PC-3 (cell line): Measurements from ENCODE around the gene INSIG1. TPM values are rescaled to one million over a fixed set of nuclear protein-coding genes. Genes with fewer than 3 reads are reported as not detected.

Source experiments
- ATAC-seq: fragments of 200-7000 bp; cut with Tn5 transposase; 2 replicates; pipeline ENCODE4 v1.9.1; 2020; ENCODE audit warnings: mild to moderate bottlenecking, moderate library complexity
- BruUV-seq: library from RNA; stranded (reverse); fragments of 400-500 nt; replicated peaks from 2 replicates; lab custom pipeline; 2021; lab: Mats Ljungman, UMichigan
- CTCF ChIA-PET: fragments of 300-600 bp; sonication (Branson Sonifier 250); formaldehyde crosslinking; loops from one replicate; lab custom pipeline; 2022; ENCODE audit warnings: antibody characterized with exemption; lab: Charles Lee
- POLR2A ChIA-PET: fragments of 300-600 bp; sonication (Branson Sonifier 250); formaldehyde crosslinking; loops from one replicate; lab custom pipeline; 2022; ENCODE audit warnings: antibody characterized with exemption; ENCODE audit not compliant: unreplicated experiment; lab: Charles Lee
- DNase-seq: peaks from one replicate; pipeline ENCODE4 v3.0.0-alpha.2; 2015
- H2AFZ ChIP-seq: fragments of 300-600 bp; sonication (generic); 2 replicates; pipeline ENCODE4 v1.6.0; 2016; ENCODE audit warnings: antibody characterized with exemption, low read length
- H3F3A ChIP-seq: fragments of 300-600 bp; sonication (generic); one replicate; pipeline ENCODE4 v1.6.0; 2017; ENCODE audit warnings: antibody characterized with exemption, low read length, control low read depth, mild to moderate bottlenecking; ENCODE audit not compliant: unreplicated experiment
- H3K27ac ChIP-seq: fragments of 300-600 bp; sonication (generic); 2 replicates; pipeline ENCODE4 v1.5.1; 2016; ENCODE audit warnings: mild to moderate bottlenecking, low read length
- H3K27me3 ChIP-seq: fragments of 300-600 bp; sonication (generic); 2 replicates; pipeline ENCODE4 v1.6.1; 2016; ENCODE audit warnings: low read length, mixed read lengths
- H3K36me3 ChIP-seq: fragments of 300-600 bp; sonication (generic); 2 replicates; pipeline ENCODE4 v1.6.1; 2016; ENCODE audit warnings: low read depth, mixed run types, low read length, mixed read lengths
- H3K4me1 ChIP-seq: fragments of 300-600 bp; sonication (generic); 2 replicates; pipeline ENCODE4 v1.5.1; 2016; ENCODE audit warnings: low read length; ENCODE audit not compliant: insufficient read depth
- H3K4me2 ChIP-seq: fragments of 300-600 bp; sonication (generic); 2 replicates; pipeline ENCODE4 v1.6.0; 2016; ENCODE audit warnings: low read length
- H3K4me3 ChIP-seq: fragments of 300-600 bp; sonication (generic); 2 replicates; pipeline ENCODE4 v1.5.1; 2016; ENCODE audit warnings: mild to moderate bottlenecking, low read length, mixed read lengths
- H3K79me2 ChIP-seq: fragments of 300-600 bp; sonication (generic); 2 replicates; pipeline ENCODE4 v1.6.1; 2017; ENCODE audit warnings: low read length, mixed read lengths
- H3K9ac ChIP-seq: fragments of 300-600 bp; sonication (generic); 2 replicates; pipeline ENCODE4 v1.6.0; 2016; ENCODE audit warnings: mild to moderate bottlenecking, low read length
- H3K9me2 ChIP-seq: fragments of 300-600 bp; sonication (generic); replicated peaks from 2 replicates; pipeline ENCODE4 v1.6.1; 2016; ENCODE audit warnings: mixed run types, low read length, mixed read lengths
- H3K9me3 ChIP-seq: fragments of 300-600 bp; sonication (generic); 2 replicates; pipeline ENCODE4 v1.6.1; 2016; ENCODE audit warnings: low read length, mixed read lengths
- H4K20me1 ChIP-seq: fragments of 300-600 bp; sonication (generic); 2 replicates; pipeline ENCODE4 v1.6.1; 2016; ENCODE audit warnings: low read length, mixed read lengths
- EZH2 ChIP-seq: fragments of 300-600 bp; sonication (generic); IDR thresholded peaks from one replicate; pipeline ENCODE4 v1.6.1; 2017; ENCODE audit warnings: antibody characterized with exemption, mild to moderate bottlenecking, low read length; ENCODE audit not compliant: unreplicated experiment
- EZH2phosphoT487 ChIP-seq: fragments of 300-600 bp; sonication (generic); IDR thresholded peaks from 2 replicates; pipeline ENCODE4 v1.6.1; 2018; ENCODE audit warnings: mild to moderate bottlenecking, antibody characterized with exemption, low read length, borderline replicate concordance
- intact Hi-C: fragments of 100-400 bp; cut with micrococcal nuclease; formaldehyde crosslinking; loops from 2 replicates; pipeline ENCODE4 v1.9.0; 2023
- total RNA-seq: library from RNA; depleted of rRNA; stranded (reverse); fragments of >200 nt; gene quantifications from 2 replicates; pipeline ENCODE4 v1.2.3, GENCODE V29; 2014
- TF ChIP-seq, protein P1 (sequence below): fragments of 300-600 bp; sonication (generic); conservative IDR thresholded peaks from 2 replicates; pipeline ENCODE4 v1.5.1; 2017; ENCODE audit warnings: antibody characterized with exemption, low read depth, mild to moderate bottlenecking, low read length

INSIG1 gene
- total RNA-seq, 1 experiment from 2014 or later, result 83.3 TPM

DNA sequence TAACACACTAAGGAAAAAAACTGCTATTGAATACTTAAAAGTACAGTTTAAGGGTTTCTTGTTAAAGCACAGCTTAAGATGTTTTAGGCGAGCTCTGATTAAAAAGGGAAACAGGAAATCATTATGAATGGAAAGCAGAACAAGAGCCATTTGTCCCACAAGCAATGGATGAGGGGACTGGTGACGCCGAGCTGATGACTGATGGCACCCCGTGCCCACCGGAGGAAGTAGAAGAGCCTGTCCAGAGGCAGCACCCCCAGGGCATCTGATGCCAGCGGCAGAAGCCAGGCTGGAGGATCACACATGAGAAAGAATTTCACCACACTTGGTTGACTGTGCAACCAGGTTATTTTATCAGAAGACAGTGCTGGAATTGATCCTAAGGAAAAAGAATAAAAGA is 15.0 kb upstream of the INSIG1 start:
- no peaks in the 10 kb centered on the region for H3F3A ChIP-seq
- no peak overlapping the region for H3K9ac ChIP-seq
- no peaks in the 10 kb centered on the region for H3K79me2 ChIP-seq
- ATAC-seq (no peak), DNase-seq (no peak)
- H3K4me2 ChIP-seq, result no peak overlapping the region
- no peak overlapping the region for H2AFZ ChIP-seq
- H3K36me3 ChIP-seq, result no peaks in the 10 kb centered on the region
- intact Hi-C loops, result no loop called here
- peaks cover 9% of the 10 kb centered on the region; the same call in 1 of the 2 replicates for H3K27me3 ChIP-seq
- H3K4me1 ChIP-seq, result peaks cover 5% of the 10 kb centered on the region
- no peaks in the 10 kb centered on the region for H3K9me3 ChIP-seq
- POLR2A ChIA-PET, result no interaction called here
- TF ChIP-seq, protein P1, sequence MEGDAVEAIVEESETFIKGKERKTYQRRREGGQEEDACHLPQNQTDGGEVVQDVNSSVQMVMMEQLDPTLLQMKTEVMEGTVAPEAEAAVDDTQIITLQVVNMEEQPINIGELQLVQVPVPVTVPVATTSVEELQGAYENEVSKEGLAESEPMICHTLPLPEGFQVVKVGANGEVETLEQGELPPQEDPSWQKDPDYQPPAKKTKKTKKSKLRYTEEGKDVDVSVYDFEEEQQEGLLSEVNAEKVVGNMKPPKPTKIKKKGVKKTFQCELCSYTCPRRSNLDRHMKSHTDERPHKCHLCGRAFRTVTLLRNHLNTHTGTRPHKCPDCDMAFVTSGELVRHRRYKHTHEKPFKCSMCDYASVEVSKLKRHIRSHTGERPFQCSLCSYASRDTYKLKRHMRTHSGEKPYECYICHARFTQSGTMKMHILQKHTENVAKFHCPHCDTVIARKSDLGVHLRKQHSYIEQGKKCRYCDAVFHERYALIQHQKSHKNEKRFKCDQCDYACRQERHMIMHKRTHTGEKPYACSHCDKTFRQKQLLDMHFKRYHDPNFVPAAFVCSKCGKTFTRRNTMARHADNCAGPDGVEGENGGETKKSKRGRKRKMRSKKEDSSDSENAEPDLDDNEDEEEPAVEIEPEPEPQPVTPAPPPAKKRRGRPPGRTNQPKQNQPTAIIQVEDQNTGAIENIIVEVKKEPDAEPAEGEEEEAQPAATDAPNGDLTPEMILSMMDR, result no peak
- no peak for TF ChIP-seq EZH2
- no TSS peak for BruUV-seq
- CTCF ChIA-PET, result no interaction called here
- H4K20me1 ChIP-seq, result no peaks in the 10 kb centered on the region
- H3K9me2 ChIP-seq, result no peaks in the 10 kb centered on the region
- H3K4me3 ChIP-seq, result no peak overlapping the region
- no peak overlapping the region for H3K27ac ChIP-seq

DNA sequence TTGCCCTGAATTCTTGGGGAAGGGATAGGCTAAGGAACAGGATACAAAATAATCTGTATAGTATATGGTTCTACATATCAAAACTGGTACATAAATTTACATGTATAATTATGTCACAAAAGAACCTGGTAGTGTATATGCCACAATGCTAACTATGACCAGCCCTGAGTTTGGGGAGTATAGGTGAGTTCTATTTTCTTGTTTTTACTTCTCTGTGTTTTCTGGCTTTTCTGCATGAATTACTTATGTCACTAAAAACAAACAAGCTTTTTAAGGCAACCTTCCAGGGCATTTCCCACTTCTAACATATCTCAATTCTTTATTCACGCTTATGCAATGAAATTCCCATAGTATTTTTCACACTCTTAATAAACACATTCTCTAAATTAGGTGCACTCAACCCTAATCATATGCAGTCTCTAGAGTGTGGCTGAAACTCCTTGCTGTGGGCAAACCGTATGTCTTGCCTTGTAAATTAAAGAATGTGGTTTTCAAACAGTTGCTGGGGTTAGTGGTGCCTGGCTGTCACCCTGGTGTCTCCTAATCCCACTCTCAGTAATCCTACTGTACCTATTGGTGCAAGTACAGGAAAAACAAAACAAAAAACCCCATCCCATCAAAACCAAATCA is 14.0 kb upstream of the INSIG1 start:
- DNase-seq, result no peak
- Histone ChIP-seq H3K4me1 (no peaks in the 10 kb centered on the region), H3K9me2 (no peaks in the 10 kb centered on the region), H3K36me3 (no peaks in the 10 kb centered on the region), H2AFZ (no peak overlapping the region), H3K4me2 (no peak overlapping the region), H3F3A (no peaks in the 10 kb centered on the region), H3K9ac (no peak overlapping the region), H4K20me1 (no peaks in the 10 kb centered on the region), H3K4me3 (no peak overlapping the region), H3K27me3 (peaks cover 9% of the 10 kb centered on the region; the same call in 1 of the 2 replicates), H3K9me3 (no peaks in the 10 kb centered on the region), H3K79me2 (no peaks in the 10 kb centered on the region), H3K27ac (no peak overlapping the region)
- ATAC-seq, result no peak
- ChIA-PET POLR2A (no interaction called here), CTCF (no interaction called here)
- no TSS peak for BruUV-seq
- intact Hi-C loops, result no loop called here
- TF ChIP-seq, protein P1, result no peak
- TF ChIP-seq EZH2, result no peak
- no peak for TF ChIP-seq EZH2phosphoT487

DNA sequence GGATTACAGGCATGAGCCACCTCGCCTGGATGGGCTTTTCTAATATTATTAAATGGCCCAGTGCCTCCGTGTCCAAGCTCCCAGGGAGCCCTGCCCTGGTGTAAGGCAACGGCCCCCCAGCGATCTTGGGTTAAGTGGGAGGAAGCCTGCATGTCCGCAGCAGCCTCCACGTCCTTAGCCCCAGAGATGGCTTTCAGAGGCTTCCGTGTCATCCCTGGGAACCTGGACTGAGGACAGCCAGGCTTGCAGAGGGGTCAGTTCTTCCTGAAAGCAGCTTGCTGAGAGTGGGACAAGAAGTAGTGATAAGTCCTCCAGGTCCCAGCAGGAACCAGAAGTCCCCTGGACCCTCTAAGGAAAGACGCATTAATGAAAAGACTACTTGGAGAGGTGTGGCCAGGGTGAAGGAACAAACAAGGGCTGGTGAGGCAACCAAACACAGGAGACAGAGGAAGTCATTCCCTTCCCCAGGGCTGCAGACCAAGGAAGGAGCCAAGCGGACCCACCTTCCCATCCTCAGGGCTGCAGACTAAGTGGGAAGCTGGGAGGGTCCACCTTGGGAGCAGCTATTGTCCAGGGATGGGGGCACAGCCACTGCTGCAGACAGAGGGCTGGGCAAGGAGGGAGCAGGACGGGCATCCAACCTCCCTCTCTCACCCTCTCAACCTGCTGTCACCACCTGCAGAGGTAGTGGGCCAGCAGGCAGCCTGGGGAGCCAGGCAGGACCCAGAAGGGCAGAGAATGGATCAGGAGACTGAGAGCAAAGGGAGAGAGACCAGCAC is 13.0 kb upstream of the INSIG1 start:
- Histone ChIP-seq H3K4me1 (no peaks in the 10 kb centered on the region), H2AFZ (no peak overlapping the region), H3K27me3 (peaks cover 9% of the 10 kb centered on the region; the same call in 1 of the 2 replicates), H3K9ac (no peak overlapping the region), H3K27ac (no peak overlapping the region), H3K4me3 (no peak overlapping the region), H3K4me2 (no peak overlapping the region), H4K20me1 (no peaks in the 10 kb centered on the region), H3K9me3 (no peaks in the 10 kb centered on the region), H3F3A (no peaks in the 10 kb centered on the region), H3K9me2 (no peaks in the 10 kb centered on the region), H3K36me3 (no peaks in the 10 kb centered on the region), H3K79me2 (no peaks in the 10 kb centered on the region)
- ATAC-seq (no peak), DNase-seq (no peak)
- CTCF ChIA-PET, result no interaction called here
- intact Hi-C loops, result no loop called here
- TF ChIP-seq, protein P1, result no peak
- TF ChIP-seq EZH2 (no peak), EZH2phosphoT487 (no peak)
- no TSS peak for BruUV-seq
- POLR2A ChIA-PET, result no interaction called here
